ENCODE results near the gene DGKB.

DNA sequence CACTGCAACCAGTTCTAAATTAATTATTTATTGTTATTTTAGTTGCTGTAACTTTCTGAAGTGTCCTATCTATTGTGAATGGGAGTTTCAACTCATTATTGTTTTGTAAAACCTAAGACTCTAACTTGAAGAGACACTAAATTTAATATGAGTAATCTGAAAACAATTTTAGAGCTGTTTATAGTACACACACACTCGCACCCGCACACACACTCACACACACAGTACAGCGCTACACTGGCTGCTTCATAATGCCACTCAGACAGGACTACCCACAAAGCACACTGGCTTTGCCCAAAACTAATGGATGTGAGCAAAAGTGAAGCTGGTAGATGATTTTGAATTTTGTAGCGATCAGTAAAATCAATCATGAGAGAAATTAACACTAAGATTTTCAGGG lies 674.2 kb downstream of the DGKB start:
- TF ChIP-seq ZNF274 (IDR thresholded peaks at IDR 0.05; ENCODE audit: low read depth, low read length) (no peak), YY1 (IDR thresholded peaks at IDR 0.05; ENCODE audit: insufficient read depth, insufficient read length) (no peak), SUZ12 (IDR thresholded peaks at IDR 0.05; ENCODE audit: extremely low read depth, insufficient read depth, insufficient read length) (no peak)

Data from NT2/D1 (cell line).